Heart right ventricle (tissue), 16 donors: ENCODE measurements around the gene NF1. TPM values are rescaled to one million over a fixed set of nuclear protein-coding genes. Genes with fewer than 3 reads are reported as not detected.

Experiments
- ATAC-seq, 8 donors: fragments of 200-7000 bp; cut with Tn5 transposase; one replicate each; pipeline ENCODE4 v1.9.1; 2020; ENCODE audit warnings: mild to moderate bottlenecking in 8 of 8, moderate library complexity in 8 of 8, moderate number of reproducible peaks in 1 of 8
- DNase-seq, 2 donors: peaks; one replicate each; pipeline ENCODE4 v3.0.0-alpha.2; 2020
- H3K27ac ChIP-seq, 10 donors: fragments of 200-600 bp; sonication (generic) in 2 of 10; one replicate each; pipeline versions ENCODE4 v1.5.0 to v1.8.0; 2020 to 2022; ENCODE audit warnings: mild to moderate bottlenecking in 3 of 10
- H3K27me3 ChIP-seq, 7 donors: fragments of 200-600 bp; one replicate each; pipeline ENCODE4 v1.8.0; 2021 to 2022; ENCODE audit warnings: mild to moderate bottlenecking in 2 of 7
- H3K36me3 ChIP-seq, 9 donors: fragments of 200-600 bp; sonication (generic) in 1 of 9; one replicate each; pipeline versions ENCODE4 v1.5.0 to v1.8.0; 2020 to 2022; ENCODE audit warnings: mild to moderate bottlenecking in 2 of 9
- H3K4me1 ChIP-seq, 9 donors: fragments of 200-600 bp; sonication (generic) in 1 of 9; one replicate each; pipeline versions ENCODE4 v1.5.0 to v1.8.0; 2020 to 2022; ENCODE audit warnings: mild to moderate bottlenecking in 4 of 9
- H3K4me3 ChIP-seq, 10 donors: fragments of 200-600 bp; sonication (generic) in 2 of 10; one replicate each; pipeline versions ENCODE4 v1.5.0 to v1.8.0; 2020 to 2022; ENCODE audit warnings: mild to moderate bottlenecking in 7 of 10, moderate library complexity in 2 of 10
- H3K9me3 ChIP-seq, 11 donors: fragments of 200-600 bp in 10 of 11; sonication (generic) in 2 of 11; one replicate each; pipeline versions ENCODE4 v1.5.0 to v1.8.0; 2013 to 2022; ENCODE audit warnings: mild to moderate bottlenecking in 2 of 11, control low read depth in 1 of 11, moderate library complexity in 1 of 11
- CTCF ChIP-seq, 9 donors: fragments of 200-600 bp; sonication (generic) in 2 of 9; IDR thresholded peaks; one replicate each; pipeline versions ENCODE4 v1.5.0 to v1.8.0; 2021 to 2022; ENCODE audit warnings: antibody characterized with exemption in 9 of 9, mild to moderate bottlenecking in 5 of 9, moderate library complexity in 1 of 9
- WGBS, 2 donors: extraction: QIAGEN DNeasy Blood & Tissue Kit; methylation state at CpG; one replicate each; pipeline ENCODE4 v1.1.7; 2013; ENCODE audit warnings: inconsistent platforms in 1 of 2; 5-methylcytosine and 5-hydroxymethylcytosine counted together
- intact Hi-C, 10 donors: fragments of 100-400 bp; cut with DNase I; formaldehyde crosslinking; loops; one replicate each; pipeline versions ENCODE4 v1.11.1 to v1.14.2; 2022
- polyA plus RNA-seq, 2 donors: library from polyadenylated mRNA; stranded (reverse); fragments of 200-250 nt; gene quantifications; one replicate each; pipeline ENCODE4 v1.2.3, GENCODE V29; 2013
- total RNA-seq, 10 donors: library from RNA; stranded (reverse); fragmentation: NEBNext Ultra II Directional in 3 of 10; extraction: Animal tissue kit (Norgen Biotek cat#: 25700) in 3 of 10; gene quantifications; one replicate each; pipeline versions ENCODE4 v1.2.1 to v1.2.4, GENCODE V29; 2021 to 2023
- donor health status: Arrhythmogenic right ventricular cardiomyopathy.
- donor health status: ischemic (EF 13 %, LVEDD 7.1; RV severe dilation, severe dysfunction).
- donor health status: healthy with polysubstance abuse.
- donor health status: DM: no; HTN: yes; CAD: no.
- donor health status: DM: no; HTN: no; CAD: no.
- donor health status: ischemic (EF 25% LVEDD 6.9; RV normal size, moderate dysfunction).
- donor health status: ischemic (EF 25% LVEDD 5.7; RV mildly dilated, moderate dysfunction).
- donor health status: healthy.
- donor health status: DM: yes; HTN: yes; CAD: no.
- donor health status: Ischemic cardiomyopathy.
- donor health status: ischemic (EF 35%, LVEDD 5.7; RV mildly dilated, moderate dysfunction).
- donor health status: nonischemic (EF 11% LVEDD 7.7; RV severe dilation, severe dysfunction).
- donor health status: DM: yes; HTN: yes; CAD: no.
- donor health status: PGD.
- donor health status: ischemic (EF 29% LVEDD 5.4; RV normal size, mild dysfunction).
- donor health status: nonischemic (EF 23%, LVEDD 6.1; RV moderate dilation, normal function).

NF1 gene
- total and polyA plus RNA-seq, 12 donors = 4.2 to 71.0 (median 54.6) TPM

- DNase-seq = no peak
- Histone ChIP-seq H3K36me3 (no peaks in the 10 kb centered on the region), H3K4me3 (no peak overlapping the region), H3K4me1 (peaks cover 0 to 23% (median 17%) of the 10 kb centered on the region in 9 donors), H3K27me3 (peaks cover 0 to 5% (median 0%) of the 10 kb centered on the region in 7 donors), H3K27ac (no peak overlapping the region), H3K9me3 (no peaks in the 10 kb centered on the region)
- intact Hi-C loops = no loop called here
- ATAC-seq = no peak
- TF ChIP-seq CTCF (IDR thresholded peaks at IDR 0.05) = no peak
- 72% methylated on average over 6 of the region's 6 CpGs for WGBS, 2 donors
Observed at GRCh38 chr17:31412511-31412910, 317.7 kb downstream of the NF1 start.

- peaks cover 0 to 5% (median 0%) of the 10 kb centered on the region in 7 donors for H3K27me3 ChIP-seq
- WGBS, 2 donors = 63 to 75% methylated on average over 15 of the region's 15 CpGs
- no peaks in the 10 kb centered on the region for H3K9me3 ChIP-seq
- no peaks in the 10 kb centered on the region for H3K36me3 ChIP-seq
- H3K4me1 ChIP-seq = peaks cover 0 to 23% (median 17%) of the 10 kb centered on the region in 9 donors
- no peak for TF ChIP-seq CTCF (IDR thresholded peaks at IDR 0.05)
- no peak for ATAC-seq
- DNase-seq = no peak
- intact Hi-C loops = no loop called here
- no peak overlapping the region for H3K27ac ChIP-seq
- H3K4me3 ChIP-seq = no peak overlapping the region
Observed at GRCh38 chr17:31413081-31413799, 318.5 kb downstream of the NF1 start.

GRCh38 chr17:31413874-31414549, 319.2 kb downstream of the NF1 start:
- ATAC-seq = peak in 7 of 8 donors; percentile 21 to 73 (median 56)
- Histone ChIP-seq H3K27ac (peak overlapping the region in 1 of 10 donors; percentile 14), H3K36me3 (no peaks in the 10 kb centered on the region), H3K4me1 (peaks cover 0 to 23% (median 17%) of the 10 kb centered on the region in 9 donors), H3K27me3 (peaks cover 0 to 5% (median 0%) of the 10 kb centered on the region in 7 donors), H3K4me3 (no peak overlapping the region), H3K9me3 (no peaks in the 10 kb centered on the region)
- no peak for TF ChIP-seq CTCF (IDR thresholded peaks at IDR 0.05)
- 22 to 31% methylated on average over 12 of the region's 12 CpGs for WGBS, 2 donors
- intact Hi-C loops = no loop called here
- no peak for DNase-seq

- TF ChIP-seq CTCF (IDR thresholded peaks at IDR 0.05) = no peak
- no peak overlapping the region for H3K27ac ChIP-seq
- no peak for DNase-seq
Observed at GRCh38 chr17:31414550-31414918, 319.8 kb downstream of the NF1 start.

More at GRCh38 chr17:31414550-31414918, 319.8 kb downstream of the NF1 start:
- intact Hi-C loops = no loop called here
- ATAC-seq = peak in 3 of 8 donors; percentile 8 to 20 (median 16)
- WGBS, 2 donors = 87 to 92% methylated on average over 6 of the region's 6 CpGs
- Histone ChIP-seq H3K36me3 (no peaks in the 10 kb centered on the region), H3K9me3 (no peaks in the 10 kb centered on the region), H3K27me3 (peaks cover 0 to 3% (median 0%) of the 10 kb centered on the region in 7 donors), H3K4me1 (peaks cover 0 to 23% (median 17%) of the 10 kb centered on the region in 9 donors), H3K4me3 (no peak overlapping the region)
